ENCODE data around the gene ZSWIM4.

Gene ZSWIM4

GRCh38 chr19:13808856-13809255 lies 13.6 kb downstream of the ZSWIM4 start:
- no peak for DNase-seq (ENCODE audit: low read depth in 3 of 3, low spot score in 1 of 3)

- no peak for DNase-seq (ENCODE audit: low read depth in 3 of 3, low spot score in 1 of 3)
These were observed 17.3 kb downstream of the ZSWIM4 start for GRCh38 chr19:13812544-13812943.

- DNase-seq (ENCODE audit: low read depth in 3 of 3, low spot score in 1 of 3): no peak
These were observed 17.9 kb downstream of the ZSWIM4 start for GRCh38 chr19:13813147-13813546.

GRCh38 chr19:13814550-13814949 lies 19.3 kb downstream of the ZSWIM4 start:
- DNase-seq (ENCODE audit: low read depth in 3 of 3, low spot score in 1 of 3): no peak

- no peak for DNase-seq (ENCODE audit: low read depth in 3 of 3, low spot score in 1 of 3)
These were observed 21.9 kb downstream of the ZSWIM4 start for GRCh38 chr19:13817018-13817614.

GRCh38 chr19:13817615-13818371 lies 22.6 kb downstream of the ZSWIM4 start:
- DNase-seq (ENCODE audit: low read depth in 3 of 3, low spot score in 1 of 3): no peak

- no peak for DNase-seq (ENCODE audit: low read depth in 3 of 3, low spot score in 1 of 3)
These were observed 24.0 kb downstream of the ZSWIM4 start for GRCh38 chr19:13819238-13819637.

GRCh38 chr19:13821292-13821691 lies 26.0 kb downstream of the ZSWIM4 start:
- no peak for DNase-seq (ENCODE audit: low read depth in 3 of 3, low spot score in 1 of 3)

GRCh38 chr19:13823256-13823655 lies 28.0 kb downstream of the ZSWIM4 start:
- no peak for DNase-seq (ENCODE audit: low read depth in 3 of 3, low spot score in 1 of 3)

GRCh38 chr19:13823901-13824300 lies 28.7 kb downstream of the ZSWIM4 start:
- no peak for DNase-seq (ENCODE audit: low read depth in 3 of 3, low spot score in 1 of 3)

- DNase-seq (ENCODE audit: low read depth in 3 of 3, low spot score in 1 of 3): no peak
These were observed 29.5 kb downstream of the ZSWIM4 start for GRCh38 chr19:13824703-13825102.

- DNase-seq (ENCODE audit: low read depth in 3 of 3, low spot score in 1 of 3): no peak
These were observed 30.5 kb downstream of the ZSWIM4 start for GRCh38 chr19:13825489-13826441.

- DNase-seq (ENCODE audit: low read depth in 3 of 3, low spot score in 1 of 3): no peak
These were observed 31.5 kb downstream of the ZSWIM4 start for GRCh38 chr19:13826652-13827235.

- DNase-seq (ENCODE audit: low read depth in 3 of 3, low spot score in 1 of 3): no peak
These were observed 32.4 kb downstream of the ZSWIM4 start for GRCh38 chr19:13827656-13828055.

GRCh38 chr19:13830114-13830740 lies 35.0 kb downstream of the ZSWIM4 start:
- no peak for DNase-seq (ENCODE audit: low read depth in 3 of 3, low spot score in 1 of 3)

GRCh38 chr19:13830741-13831536 lies 35.7 kb downstream of the ZSWIM4 start:
- no peak for DNase-seq (ENCODE audit: low read depth in 3 of 3, low spot score in 1 of 3)

GRCh38 chr19:13831537-13832467 lies 36.6 kb downstream of the ZSWIM4 start:
- no peak for DNase-seq (ENCODE audit: low read depth in 3 of 3, low spot score in 1 of 3)

GRCh38 chr19:13833330-13834243 lies 38.3 kb downstream of the ZSWIM4 start:
- peak; percentile 79 to 90 (median 81) for DNase-seq (ENCODE audit: low read depth in 3 of 3, low spot score in 1 of 3)

All from stimulated activated CD4-positive, alpha-beta T cell treated with anti-CD3 and anti-CD28 coated beads, TNF-alpha, amount 100 ng/mL, for 1 hour (primary cell).